Osteocyte (in vitro differentiated cells): Measurements from ENCODE around the gene PCNT. TPM values are rescaled to one million over a fixed set of nuclear protein-coding genes. Genes with fewer than 3 reads are reported as not detected.

Experiments used
- DNase-seq: peaks from one replicate; pipeline ENCODE4 v3.0.0; 2021; ENCODE audit warnings: mixed read lengths; ENCODE audit not compliant: unreplicated experiment; ENCODE audit errors: extremely low spot score
- H3K27ac Mint-ChIP-seq: one replicate; pipeline ENCODE4 v1.8.0; 2021; ENCODE audit warnings: mild to moderate bottlenecking, mixed read lengths; ENCODE audit not compliant: unreplicated experiment
- H3K27me3 Mint-ChIP-seq: one replicate; pipeline ENCODE4 v1.8.0; 2021; ENCODE audit warnings: mixed read lengths; ENCODE audit not compliant: unreplicated experiment
- H3K36me3 Mint-ChIP-seq: one replicate; pipeline ENCODE4 v1.8.0; 2021; ENCODE audit warnings: mixed read lengths; ENCODE audit not compliant: unreplicated experiment
- H3K4me1 Mint-ChIP-seq: one replicate; pipeline ENCODE4 v1.8.0; 2021; ENCODE audit warnings: mixed read lengths; ENCODE audit not compliant: unreplicated experiment
- H3K4me3 Mint-ChIP-seq: one replicate; pipeline ENCODE4 v1.8.0; 2021; ENCODE audit warnings: mild to moderate bottlenecking, moderate library complexity, mixed read lengths; ENCODE audit not compliant: unreplicated experiment
- H3K9me3 Mint-ChIP-seq: one replicate; pipeline ENCODE4 v1.8.0; 2021; ENCODE audit warnings: mixed read lengths; ENCODE audit not compliant: unreplicated experiment
- total RNA-seq: library from RNA; stranded (reverse); gene quantifications from 2 replicates; pipeline ENCODE4 v1.2.1, GENCODE V29; 2021
- TF ChIP-seq, protein P1 (sequence below): fragments of 200-600 bp; sonication (generic); IDR thresholded peaks from 2 replicates; pipeline ENCODE4 v1.5.0; 2021; ENCODE audit warnings: antibody characterized with exemption, mild to moderate bottlenecking, moderate library complexity

Gene PCNT
- total RNA-seq, 1 donor from 2014 or later, result 38.9 TPM

DNA sequence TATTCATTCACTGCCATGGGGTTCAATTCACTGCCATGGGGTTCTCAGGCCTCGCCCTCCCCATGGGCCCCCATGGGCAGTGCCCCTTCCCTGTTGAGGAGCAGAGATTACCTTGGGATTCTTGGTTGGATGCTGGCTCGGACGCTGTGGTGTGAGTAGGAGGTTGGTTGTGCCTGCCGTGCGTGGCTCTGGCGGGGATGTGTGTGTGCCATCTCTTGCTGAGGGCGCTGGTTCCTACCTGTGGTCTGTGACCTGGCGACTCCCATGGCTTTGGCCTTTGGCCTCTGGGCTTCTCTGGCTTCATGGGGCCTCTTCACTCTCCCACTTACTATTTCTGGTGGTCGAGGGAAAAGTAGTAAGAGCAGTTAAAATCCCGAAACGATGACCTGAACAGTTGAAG lies 42.1 kb downstream of the PCNT start:
- H3K27me3 Mint-ChIP-seq, result no peaks in the 10 kb centered on the region
- H3K4me3 Mint-ChIP-seq, result no peak overlapping the region
- TF ChIP-seq, protein P1, sequence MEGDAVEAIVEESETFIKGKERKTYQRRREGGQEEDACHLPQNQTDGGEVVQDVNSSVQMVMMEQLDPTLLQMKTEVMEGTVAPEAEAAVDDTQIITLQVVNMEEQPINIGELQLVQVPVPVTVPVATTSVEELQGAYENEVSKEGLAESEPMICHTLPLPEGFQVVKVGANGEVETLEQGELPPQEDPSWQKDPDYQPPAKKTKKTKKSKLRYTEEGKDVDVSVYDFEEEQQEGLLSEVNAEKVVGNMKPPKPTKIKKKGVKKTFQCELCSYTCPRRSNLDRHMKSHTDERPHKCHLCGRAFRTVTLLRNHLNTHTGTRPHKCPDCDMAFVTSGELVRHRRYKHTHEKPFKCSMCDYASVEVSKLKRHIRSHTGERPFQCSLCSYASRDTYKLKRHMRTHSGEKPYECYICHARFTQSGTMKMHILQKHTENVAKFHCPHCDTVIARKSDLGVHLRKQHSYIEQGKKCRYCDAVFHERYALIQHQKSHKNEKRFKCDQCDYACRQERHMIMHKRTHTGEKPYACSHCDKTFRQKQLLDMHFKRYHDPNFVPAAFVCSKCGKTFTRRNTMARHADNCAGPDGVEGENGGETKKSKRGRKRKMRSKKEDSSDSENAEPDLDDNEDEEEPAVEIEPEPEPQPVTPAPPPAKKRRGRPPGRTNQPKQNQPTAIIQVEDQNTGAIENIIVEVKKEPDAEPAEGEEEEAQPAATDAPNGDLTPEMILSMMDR, result no peak
- no peak for DNase-seq
- peaks cover 4% of the 10 kb centered on the region for H3K4me1 Mint-ChIP-seq
- H3K36me3 Mint-ChIP-seq, result peaks cover 29% of the 10 kb centered on the region
- no peak overlapping the region for H3K27ac Mint-ChIP-seq
- H3K9me3 Mint-ChIP-seq, result no peaks in the 10 kb centered on the region

DNA sequence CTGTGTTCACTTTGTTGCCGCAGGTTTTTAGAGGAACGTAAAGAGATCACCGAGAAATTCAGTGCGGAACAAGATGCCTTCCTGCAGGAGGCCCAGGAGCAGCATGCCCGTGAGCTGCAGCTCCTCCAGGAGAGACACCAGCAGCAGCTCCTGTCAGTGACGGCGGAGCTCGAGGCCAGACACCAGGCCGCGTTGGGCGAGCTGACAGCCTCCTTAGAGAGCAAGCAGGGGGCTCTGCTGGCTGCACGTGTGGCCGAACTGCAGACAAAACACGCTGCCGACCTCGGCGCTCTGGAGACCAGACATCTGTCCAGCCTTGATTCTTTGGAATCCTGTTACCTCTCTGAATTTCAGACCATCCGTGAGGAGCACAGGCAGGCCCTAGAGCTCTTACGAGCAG lies 42.6 kb downstream of the PCNT start:
- no peak for DNase-seq
- no peaks in the 10 kb centered on the region for H3K9me3 Mint-ChIP-seq

DNA sequence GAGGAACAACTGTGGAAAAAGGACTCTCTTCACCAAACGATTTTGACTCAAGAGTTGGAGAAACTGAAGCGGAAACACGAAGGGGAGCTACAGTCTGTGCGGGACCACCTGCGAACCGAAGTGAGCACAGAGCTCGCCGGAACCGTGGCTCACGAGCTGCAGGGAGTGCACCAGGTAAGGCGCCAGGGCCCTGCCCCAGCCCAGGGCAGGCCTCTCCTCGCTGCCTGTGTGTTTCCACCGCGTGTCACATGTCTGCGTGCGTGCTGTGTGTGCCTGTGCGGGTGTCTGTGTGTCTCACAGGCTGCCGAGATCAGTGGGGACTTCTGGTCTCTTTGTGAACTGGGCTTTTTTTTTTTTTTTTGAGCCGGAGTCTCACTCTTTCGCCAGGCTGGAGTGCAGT lies 43.0 kb downstream of the PCNT start:
- Mint-ChIP-seq H3K36me3 (peaks cover 27% of the 10 kb centered on the region), H3K27ac (no peak overlapping the region), H3K27me3 (no peaks in the 10 kb centered on the region), H3K4me1 (peaks cover 4% of the 10 kb centered on the region), H3K4me3 (no peak overlapping the region), H3K9me3 (no peaks in the 10 kb centered on the region)
- no peak for DNase-seq
- TF ChIP-seq, protein P1, result no peak

More for the DNA sequence above, 42.6 kb downstream of the PCNT start:
- TF ChIP-seq, protein P1, result no peak
- Mint-ChIP-seq H3K27ac (no peak overlapping the region), H3K36me3 (peaks cover 27% of the 10 kb centered on the region), H3K4me1 (peaks cover 4% of the 10 kb centered on the region), H3K4me3 (no peak overlapping the region), H3K27me3 (no peaks in the 10 kb centered on the region)

DNA sequence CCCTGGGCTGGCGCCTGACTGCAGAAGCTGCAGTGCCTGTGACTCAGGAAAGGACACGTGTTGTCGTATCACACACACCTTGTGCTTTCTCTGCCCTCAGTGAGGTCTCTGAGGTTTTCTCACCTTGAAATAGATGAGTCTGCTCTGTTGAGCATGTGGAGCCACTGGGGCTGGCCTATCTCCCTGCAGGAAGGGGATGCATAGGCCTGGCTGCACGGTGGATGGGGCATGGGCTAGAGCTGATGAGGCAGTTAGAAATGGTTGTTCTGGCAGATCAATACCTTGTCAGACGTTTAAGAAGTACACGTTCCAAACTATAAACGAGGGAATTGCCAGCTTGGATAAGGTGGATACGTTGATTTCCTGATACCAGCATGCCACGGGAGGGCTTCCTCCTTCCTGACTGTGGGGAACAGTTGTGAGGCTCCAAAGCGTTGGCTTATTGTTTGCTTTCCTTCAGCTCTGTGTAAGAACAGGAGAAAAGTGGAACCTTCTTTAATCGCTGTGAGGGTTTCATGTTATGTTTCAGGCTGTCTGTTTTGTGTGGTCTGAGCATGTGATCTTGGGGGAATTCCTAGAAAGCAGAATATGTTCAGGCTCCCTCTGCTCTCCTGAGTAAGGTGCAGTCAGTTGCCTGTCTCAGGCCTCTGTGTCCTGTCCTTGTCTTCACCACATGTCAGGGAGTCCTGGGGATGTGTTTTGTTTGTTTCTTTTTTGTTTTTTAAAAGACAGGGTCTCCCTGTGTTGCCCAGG lies 44.8 kb downstream of the PCNT start:
- no peaks in the 10 kb centered on the region for H3K27me3 Mint-ChIP-seq
- no peaks in the 10 kb centered on the region for H3K9me3 Mint-ChIP-seq
- H3K4me1 Mint-ChIP-seq, result peaks cover 4% of the 10 kb centered on the region
- no peak overlapping the region for H3K27ac Mint-ChIP-seq
- H3K4me3 Mint-ChIP-seq, result no peak overlapping the region
- no peak for DNase-seq
- H3K36me3 Mint-ChIP-seq, result peaks cover 16% of the 10 kb centered on the region
- TF ChIP-seq, protein P1, result no peak

DNA sequence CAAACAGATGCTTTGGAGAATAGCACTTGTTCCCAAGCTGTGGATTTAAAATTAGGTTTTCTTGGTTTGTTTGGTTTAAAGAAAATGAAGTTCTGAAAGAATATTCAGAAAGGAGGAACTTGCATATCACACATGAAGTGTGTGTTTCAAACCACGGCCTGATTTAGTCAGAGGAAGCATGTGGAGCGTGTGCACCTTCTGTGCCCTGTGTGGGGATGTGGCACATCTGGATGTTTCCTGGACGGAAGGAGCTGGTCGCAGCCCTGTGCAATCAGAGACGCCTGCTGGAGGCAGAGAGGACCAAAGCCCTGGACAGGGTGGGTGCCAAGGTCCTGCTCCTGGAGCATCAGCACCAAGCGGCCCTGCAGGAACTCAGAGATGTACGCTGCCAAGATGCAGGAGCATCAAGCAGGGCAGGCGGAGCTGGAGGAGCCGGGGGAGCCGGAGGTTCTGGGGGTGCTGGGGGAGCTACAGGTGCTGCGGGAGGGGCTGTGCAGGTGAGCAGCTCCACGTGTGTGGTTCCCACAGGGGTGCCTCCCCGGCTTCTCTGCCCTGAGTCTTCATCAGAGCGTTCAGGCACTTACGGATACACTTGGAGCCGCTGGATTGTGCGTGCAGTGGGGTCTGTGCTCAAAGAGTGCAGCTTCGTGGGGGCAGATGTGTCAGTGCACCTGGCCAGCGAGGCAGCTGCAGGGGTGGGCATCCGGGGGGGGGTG lies 45.7 kb downstream of the PCNT start:
- Mint-ChIP-seq H3K36me3 (peaks cover 16% of the 10 kb centered on the region), H3K4me3 (no peak overlapping the region), H3K27ac (no peak overlapping the region), H3K27me3 (no peaks in the 10 kb centered on the region), H3K4me1 (peaks cover 4% of the 10 kb centered on the region), H3K9me3 (no peaks in the 10 kb centered on the region)
- TF ChIP-seq, protein P1, result no peak
- DNase-seq, result no peak
